ENCODE results near the gene PIWIL4.
"Not testable (repeated sequence)": the region's sequence is repeated elsewhere in the genome, so short reads cannot be mapped to it uniquely, and the experiment has no call there.

PIWIL4 gene

DNA sequence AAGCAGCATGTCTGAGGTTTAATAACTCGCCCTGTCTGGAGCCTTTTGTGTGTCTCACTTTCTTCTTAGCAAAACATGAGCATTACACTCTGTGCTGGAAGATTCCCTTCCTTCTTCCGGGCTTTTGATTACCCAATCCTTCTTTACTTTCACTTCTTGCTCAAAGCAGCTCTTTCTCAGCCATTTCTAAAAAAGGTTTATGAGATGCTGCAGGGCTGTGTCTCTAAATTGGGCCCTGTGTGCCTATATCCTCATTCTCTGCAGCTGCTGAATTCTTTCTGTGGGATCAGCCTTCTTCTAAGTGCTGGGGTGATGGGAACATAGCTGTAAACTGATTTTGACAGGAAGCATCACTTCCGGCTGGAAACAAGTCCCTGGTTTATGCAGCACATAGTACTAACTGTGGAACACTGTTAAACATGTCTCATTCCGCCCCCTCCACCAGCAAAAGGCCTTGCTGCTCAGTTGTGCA is 71.8 kb downstream of the PIWIL4 start:
- H3K27me3 ChIP-seq = no peaks in the 10 kb centered on the region
- H3K4me3 ChIP-seq = peak overlapping the region in 1 of 2 donors; percentile 2
- peak overlapping the region; percentile 31 to 51 for H3K27ac ChIP-seq
- H3K36me3 ChIP-seq = no peaks in the 10 kb centered on the region
- DNase-seq = no peak
- TF ChIP-seq, protein P1, sequence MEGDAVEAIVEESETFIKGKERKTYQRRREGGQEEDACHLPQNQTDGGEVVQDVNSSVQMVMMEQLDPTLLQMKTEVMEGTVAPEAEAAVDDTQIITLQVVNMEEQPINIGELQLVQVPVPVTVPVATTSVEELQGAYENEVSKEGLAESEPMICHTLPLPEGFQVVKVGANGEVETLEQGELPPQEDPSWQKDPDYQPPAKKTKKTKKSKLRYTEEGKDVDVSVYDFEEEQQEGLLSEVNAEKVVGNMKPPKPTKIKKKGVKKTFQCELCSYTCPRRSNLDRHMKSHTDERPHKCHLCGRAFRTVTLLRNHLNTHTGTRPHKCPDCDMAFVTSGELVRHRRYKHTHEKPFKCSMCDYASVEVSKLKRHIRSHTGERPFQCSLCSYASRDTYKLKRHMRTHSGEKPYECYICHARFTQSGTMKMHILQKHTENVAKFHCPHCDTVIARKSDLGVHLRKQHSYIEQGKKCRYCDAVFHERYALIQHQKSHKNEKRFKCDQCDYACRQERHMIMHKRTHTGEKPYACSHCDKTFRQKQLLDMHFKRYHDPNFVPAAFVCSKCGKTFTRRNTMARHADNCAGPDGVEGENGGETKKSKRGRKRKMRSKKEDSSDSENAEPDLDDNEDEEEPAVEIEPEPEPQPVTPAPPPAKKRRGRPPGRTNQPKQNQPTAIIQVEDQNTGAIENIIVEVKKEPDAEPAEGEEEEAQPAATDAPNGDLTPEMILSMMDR (IDR thresholded peaks at IDR 0.05) = no peak
- H3K4me1 ChIP-seq = peaks cover 0 to 13% (median 9%) of the 10 kb centered on the region in 4 donors
- no peaks in the 10 kb centered on the region for H3K9me3 ChIP-seq
- intact Hi-C loops (cut with DNase I; ENCODE audit: low total_unique reads) = no loop called here

DNA sequence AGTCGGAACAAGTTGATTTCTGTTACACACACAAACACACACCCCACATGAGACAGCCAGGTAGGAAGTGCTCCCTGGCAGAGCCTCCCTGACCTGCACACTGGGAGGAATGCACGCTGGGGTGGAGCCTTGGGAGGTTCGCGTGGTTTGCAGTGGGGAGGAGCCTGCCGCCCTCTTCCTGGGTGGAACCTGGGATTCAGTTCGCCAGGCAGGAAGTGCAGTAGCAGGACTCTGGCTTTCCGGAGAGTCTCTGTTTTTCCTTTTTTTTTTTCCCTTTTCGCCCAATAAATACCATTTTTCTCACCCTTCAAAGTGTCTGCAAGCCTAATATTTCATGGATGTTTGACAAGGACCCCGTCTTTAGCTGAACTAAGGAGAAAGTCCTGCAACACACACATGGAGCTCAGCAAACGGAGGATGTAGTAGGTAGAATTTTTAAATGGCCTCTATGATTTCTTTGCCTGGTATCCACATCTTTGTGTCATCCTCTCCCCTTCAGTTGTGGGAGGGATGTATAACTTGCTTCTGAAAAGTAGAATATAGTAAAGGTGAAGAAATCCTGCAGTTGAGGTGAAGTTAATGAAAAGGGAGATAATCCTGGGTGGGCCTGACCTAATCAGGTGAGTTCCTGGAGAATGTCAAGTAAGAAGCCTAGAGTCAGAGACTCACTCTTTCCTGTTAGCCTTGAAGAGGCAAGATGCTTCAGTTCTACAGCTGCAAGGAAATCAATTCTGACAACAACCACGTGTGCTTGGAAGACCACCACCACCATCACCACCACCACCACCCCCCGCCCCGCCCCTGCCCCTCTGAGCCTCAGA is 72.9 kb downstream of the PIWIL4 start:
- Histone ChIP-seq H3K36me3 (no peaks in the 10 kb centered on the region), H3K27me3 (no peaks in the 10 kb centered on the region), H3K27ac (no peak overlapping the region), H3K9me3 (no peaks in the 10 kb centered on the region), H3K4me3 (no peak overlapping the region), H3K4me1 (peaks cover 0 to 13% (median 9%) of the 10 kb centered on the region in 4 donors)
- TF ChIP-seq, protein P1 (IDR thresholded peaks at IDR 0.05) = no peak
- DNase-seq = no peak
- intact Hi-C loops (cut with DNase I; ENCODE audit: low total_unique reads) = no loop called here

DNA sequence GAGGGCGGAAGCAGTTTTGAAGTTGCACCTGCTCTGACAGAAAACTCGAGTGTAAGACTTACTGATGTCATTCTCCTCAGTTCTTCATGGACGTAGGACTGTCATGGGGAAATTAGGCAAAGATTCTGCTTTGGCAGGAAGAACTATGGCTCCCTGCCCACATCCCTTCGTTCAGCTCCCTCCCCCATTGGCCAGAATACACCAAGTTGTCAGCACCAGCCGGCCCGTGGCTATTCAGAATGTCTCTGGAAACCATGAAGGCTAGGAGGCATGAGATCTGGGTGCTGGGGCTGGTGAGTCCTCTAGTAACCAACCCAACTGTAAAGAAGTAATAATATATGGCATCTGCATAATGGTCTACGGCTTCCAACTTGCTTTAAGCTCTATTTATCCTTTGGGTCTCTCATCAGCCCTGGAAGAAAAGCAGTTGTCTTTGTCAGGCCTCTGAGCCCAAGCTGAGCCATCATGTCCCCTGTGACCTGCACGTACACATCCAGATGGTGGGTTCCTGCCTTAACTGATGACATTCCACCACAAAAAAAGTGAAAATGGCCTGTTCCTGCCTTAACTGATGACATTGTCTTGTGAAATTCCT is 74.1 kb downstream of the PIWIL4 start:
- Histone ChIP-seq H3K9me3 (no peaks in the 10 kb centered on the region), H3K27me3 (no peaks in the 10 kb centered on the region), H3K4me1 (peaks cover 0 to 13% (median 9%) of the 10 kb centered on the region in 4 donors), H3K27ac (no peak overlapping the region), H3K36me3 (no peaks in the 10 kb centered on the region), H3K4me3 (no peak overlapping the region)
- DNase-seq = no peak
- TF ChIP-seq, protein P1 (IDR thresholded peaks at IDR 0.05) = no peak
- intact Hi-C loops (cut with DNase I; ENCODE audit: low total_unique reads) = no loop called here

DNA sequence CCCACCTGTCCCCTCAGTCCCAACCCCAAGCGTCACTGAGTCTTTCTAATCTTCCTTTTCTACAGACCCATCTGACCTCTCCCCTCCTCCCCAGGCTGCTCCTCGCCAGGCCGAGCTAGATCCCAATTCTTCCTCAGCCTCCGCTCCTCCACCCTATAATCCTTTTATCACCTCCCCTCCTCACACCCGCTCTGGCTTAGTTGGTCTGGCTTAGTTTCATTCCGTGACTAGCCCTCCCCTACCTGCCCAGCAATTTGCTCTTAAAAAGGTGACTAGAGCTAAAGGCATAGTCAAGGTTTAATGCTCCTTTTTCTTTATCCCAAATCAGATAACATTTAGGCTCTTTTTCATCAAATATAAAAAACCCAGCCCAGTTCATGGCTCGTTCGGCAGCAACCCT is 76.0 kb downstream of the PIWIL4 start:
- H3K9me3 ChIP-seq; H3K27me3 ChIP-seq; intact Hi-C loops (cut with DNase I; ENCODE audit: low total_unique reads); H3K27ac ChIP-seq; H3K4me3 ChIP-seq; H3K36me3 ChIP-seq; DNase-seq: not testable (repeated sequence)
- H3K4me1 ChIP-seq = peaks cover 0 to 13% (median 6%) of the 10 kb centered on the region in 4 donors

DNA sequence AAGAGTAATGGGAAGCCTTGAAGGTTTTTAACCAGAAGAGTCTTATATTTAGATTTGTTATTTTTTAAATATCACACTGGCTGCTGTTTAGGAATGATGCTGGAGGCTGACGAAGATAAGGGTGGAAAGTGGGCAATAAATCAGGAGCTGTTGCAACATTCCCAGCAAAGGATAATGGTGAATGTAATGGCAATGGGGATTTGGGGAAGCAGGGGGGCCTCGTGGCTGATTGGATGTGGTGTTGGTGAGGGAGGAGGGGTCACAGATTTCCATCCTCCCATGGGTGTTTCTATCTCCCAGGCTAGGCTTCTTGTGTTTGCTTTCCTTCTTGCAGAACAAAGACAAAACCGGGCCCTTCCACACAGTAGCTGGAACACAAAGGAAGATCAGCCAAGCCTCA is 80.8 kb downstream of the PIWIL4 start:
- no peak overlapping the region for H3K27ac ChIP-seq
- intact Hi-C loops (cut with DNase I; ENCODE audit: low total_unique reads) = no loop called here
- H3K9me3 ChIP-seq = no peaks in the 10 kb centered on the region
- TF ChIP-seq, protein P1 (IDR thresholded peaks at IDR 0.05) = no peak
- no peaks in the 10 kb centered on the region for H3K36me3 ChIP-seq
- H3K27me3 ChIP-seq = no peaks in the 10 kb centered on the region
- H3K4me3 ChIP-seq = no peak overlapping the region
- no peak for DNase-seq
- H3K4me1 ChIP-seq = no peaks in the 10 kb centered on the region

DNA sequence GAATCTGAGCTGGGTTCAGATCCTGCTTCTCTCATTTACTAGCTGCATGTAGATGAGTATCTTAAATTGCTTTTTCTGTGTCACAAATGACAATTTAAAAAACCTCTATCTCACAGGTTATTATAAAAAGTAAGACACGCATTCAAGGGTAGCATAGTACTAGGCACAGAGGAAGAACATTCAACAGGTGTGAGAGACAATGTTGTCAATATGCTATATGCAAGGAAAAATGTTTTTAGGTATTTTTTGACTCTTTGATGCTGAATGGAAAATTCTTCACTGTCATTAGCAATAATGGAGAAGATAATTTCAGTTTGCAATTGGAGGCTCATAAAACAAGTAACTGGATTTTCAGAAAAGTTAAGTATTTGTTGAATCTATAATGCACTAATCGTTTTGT is 81.6 kb downstream of the PIWIL4 start:
- TF ChIP-seq, protein P1 (IDR thresholded peaks at IDR 0.05) = no peak
- no peaks in the 10 kb centered on the region for H3K9me3 ChIP-seq
- no peak for DNase-seq
- H3K27me3 ChIP-seq = no peaks in the 10 kb centered on the region
- H3K4me1 ChIP-seq = no peaks in the 10 kb centered on the region
- H3K27ac ChIP-seq = no peak overlapping the region
- H3K4me3 ChIP-seq = no peak overlapping the region
- H3K36me3 ChIP-seq = no peaks in the 10 kb centered on the region
- intact Hi-C loops (cut with DNase I; ENCODE audit: low total_unique reads) = no loop called here

Measured in tibial artery (tissue), 4 donors.